Urinary bladder (tissue), 4 donors: ENCODE measurements around the gene RUNX2. TPM values are rescaled to one million over a fixed set of nuclear protein-coding genes. Genes with fewer than 3 reads are reported as not detected.
A peak's percentile ranks its signal among the peaks of the same experiment; 100 is the strongest.

Experiments used
- DNase-seq: peaks from one replicate; pipeline ENCODE4 v3.0.0-alpha.2; 2015; ENCODE audit errors: extremely low spot score
- H3K27ac ChIP-seq: one replicate; pipeline ENCODE4 v1.5.1; 2013; ENCODE audit warnings: low read depth, mild to moderate bottlenecking, moderate library complexity
- H3K36me3 ChIP-seq: one replicate; pipeline ENCODE4 v1.6.1; 2013; ENCODE audit warnings: mild to moderate bottlenecking, moderate library complexity; ENCODE audit not compliant: insufficient read depth
- H3K4me1 ChIP-seq: one replicate; pipeline ENCODE4 v1.6.1; 2013; ENCODE audit warnings: mild to moderate bottlenecking, moderate library complexity; ENCODE audit not compliant: insufficient read depth
- H3K4me3 ChIP-seq: one replicate; pipeline ENCODE4 v1.5.1; 2013; ENCODE audit warnings: low read depth, low read length
- WGBS: extraction: QIAGEN DNeasy Blood & Tissue Kit; methylation state at CpG from one replicate; pipeline ENCODE4 v1.1.7; 2013; 5-methylcytosine and 5-hydroxymethylcytosine counted together
- polyA plus RNA-seq: library from polyadenylated mRNA; stranded (reverse); fragments of 200-250 nt; gene quantifications from one replicate; pipeline ENCODE4 v1.2.3, GENCODE V29; 2013
- total RNA-seq: library from RNA; depleted of rRNA; stranded (reverse); fragments of >200 nt; gene quantifications from one replicate; pipeline ENCODE4 v1.2.3, GENCODE V29; 2014
- donor health status: healthy with polysubstance abuse.
- donor health status: healthy.

The RUNX2 gene
- total and polyA plus RNA-seq, 2 donors: 2.4 to 2.6 TPM

- Histone ChIP-seq H3K27ac (no peak overlapping the region), H3K4me1 (no peaks in the 10 kb centered on the region), H3K4me3 (no peak overlapping the region), H3K36me3 (no peaks in the 10 kb centered on the region)
- no peak for DNase-seq
- 69% methylated on average over 5 of the region's 5 CpGs for WGBS
These were observed 267.1 kb downstream of the RUNX2 start for GRCh38 chr6:45595010-45595851.

GRCh38 chr6:45597424-45597823 lies 269.3 kb downstream of the RUNX2 start:
- H3K27ac ChIP-seq: no peak overlapping the region
- H3K4me1 ChIP-seq: no peaks in the 10 kb centered on the region
- H3K4me3 ChIP-seq: no peak overlapping the region
- DNase-seq: no peak
- 91% methylated on average over 5 of the region's 5 CpGs for WGBS
- H3K36me3 ChIP-seq: no peaks in the 10 kb centered on the region

GRCh38 chr6:45599053-45599452 lies 270.9 kb downstream of the RUNX2 start:
- H3K27ac ChIP-seq: no peak overlapping the region
- H3K36me3 ChIP-seq: no peaks in the 10 kb centered on the region
- H3K4me3 ChIP-seq: no peak overlapping the region
- DNase-seq: no peak
- no peaks in the 10 kb centered on the region for H3K4me1 ChIP-seq

- H3K4me1 ChIP-seq: no peaks in the 10 kb centered on the region
- no peak for DNase-seq
- no peaks in the 10 kb centered on the region for H3K36me3 ChIP-seq
- H3K4me3 ChIP-seq: no peak overlapping the region
- H3K27ac ChIP-seq: no peak overlapping the region
- 85% methylated on average over 1 of the region's 1 CpG for WGBS
These were observed 277.8 kb downstream of the RUNX2 start for GRCh38 chr6:45605971-45606370.

- Histone ChIP-seq H3K36me3 (no peaks in the 10 kb centered on the region), H3K4me3 (no peak overlapping the region), H3K27ac (no peak overlapping the region), H3K4me1 (no peaks in the 10 kb centered on the region)
- no peak for DNase-seq
- WGBS: 77% methylated on average over 7 of the region's 7 CpGs
These were observed 278.8 kb downstream of the RUNX2 start for GRCh38 chr6:45606831-45607400.

GRCh38 chr6:45607798-45608197 lies 279.7 kb downstream of the RUNX2 start:
- 74% methylated on average over 4 of the region's 4 CpGs for WGBS
- Histone ChIP-seq H3K27ac (no peak overlapping the region), H3K36me3 (no peaks in the 10 kb centered on the region), H3K4me1 (no peaks in the 10 kb centered on the region), H3K4me3 (no peak overlapping the region)
- peak; percentile 50 for DNase-seq

- Histone ChIP-seq H3K36me3 (no peaks in the 10 kb centered on the region), H3K4me3 (no peak overlapping the region), H3K27ac (no peak overlapping the region), H3K4me1 (no peaks in the 10 kb centered on the region)
- DNase-seq: no peak
- WGBS: 83% methylated on average over 10 of the region's 10 CpGs
These were observed 280.3 kb downstream of the RUNX2 start for GRCh38 chr6:45608252-45608913.

- 83% methylated on average over 6 of the region's 6 CpGs for WGBS
- no peak overlapping the region for H3K4me3 ChIP-seq
- no peaks in the 10 kb centered on the region for H3K36me3 ChIP-seq
- DNase-seq: no peak
- no peak overlapping the region for H3K27ac ChIP-seq
- H3K4me1 ChIP-seq: no peaks in the 10 kb centered on the region
These were observed 281.1 kb downstream of the RUNX2 start for GRCh38 chr6:45609141-45609638.

GRCh38 chr6:45610374-45610773 lies 282.2 kb downstream of the RUNX2 start:
- no peak overlapping the region for H3K27ac ChIP-seq
- WGBS: 61% methylated on average over 1 of the region's 1 CpG
- DNase-seq: no peak
- H3K4me3 ChIP-seq: no peak overlapping the region
- no peaks in the 10 kb centered on the region for H3K4me1 ChIP-seq
- H3K36me3 ChIP-seq: no peaks in the 10 kb centered on the region

GRCh38 chr6:45610832-45611231 lies 282.7 kb downstream of the RUNX2 start:
- no peaks in the 10 kb centered on the region for H3K36me3 ChIP-seq
- WGBS: 79% methylated on average over 2 of the region's 2 CpGs
- no peaks in the 10 kb centered on the region for H3K4me1 ChIP-seq
- no peak overlapping the region for H3K4me3 ChIP-seq
- no peak for DNase-seq
- no peak overlapping the region for H3K27ac ChIP-seq

GRCh38 chr6:45611491-45611890 lies 283.4 kb downstream of the RUNX2 start:
- DNase-seq: no peak
- H3K27ac ChIP-seq: no peak overlapping the region
- H3K36me3 ChIP-seq: no peaks in the 10 kb centered on the region
- H3K4me3 ChIP-seq: no peak overlapping the region
- H3K4me1 ChIP-seq: no peaks in the 10 kb centered on the region
- 91% methylated on average over 2 of the region's 2 CpGs for WGBS

- WGBS: 19% methylated on average over 9 of the region's 9 CpGs
- no peaks in the 10 kb centered on the region for H3K36me3 ChIP-seq
- DNase-seq: peak; percentile 69
- no peak overlapping the region for H3K27ac ChIP-seq
- no peaks in the 10 kb centered on the region for H3K4me1 ChIP-seq
- no peak overlapping the region for H3K4me3 ChIP-seq
These were observed 285.5 kb downstream of the RUNX2 start for GRCh38 chr6:45613656-45614055.

- Histone ChIP-seq H3K4me1 (no peaks in the 10 kb centered on the region), H3K27ac (no peak overlapping the region), H3K36me3 (no peaks in the 10 kb centered on the region), H3K4me3 (no peak overlapping the region)
- WGBS: 87% methylated on average over 4 of the region's 4 CpGs
- DNase-seq: no peak
These were observed 286.6 kb downstream of the RUNX2 start for GRCh38 chr6:45614488-45615285.
